Keratinocyte (primary cell): ENCODE measurements around the gene ZNFX1.

ENCODE experiments used
- EZH2 ChIP-seq: IDR thresholded peaks from one replicate; pipeline ENCODE4 v1.6.1; 2012; ENCODE audit warnings: inconsistent platforms, mild to moderate bottlenecking, low read length, moderate library complexity
- TF ChIP-seq, protein P1 (sequence below), 3 experiments: IDR thresholded peaks in 1 of 3; conservative IDR thresholded peaks in 1 of 3; optimal IDR thresholded peaks in 1 of 3; 2 replicates in 2 of 3; 3 replicates in 1 of 3; pipeline versions ENCODE3 to v1.5.1; 2011; ENCODE audit warnings: low read length in 3 of 3, mild to moderate bottlenecking in 3 of 3, moderate library complexity in 2 of 3, control low read depth in 1 of 3, inconsistent platforms in 1 of 3; ENCODE audit not compliant: insufficient read depth in 2 of 3; ENCODE audit errors: extremely low read depth in 1 of 3

DNA sequence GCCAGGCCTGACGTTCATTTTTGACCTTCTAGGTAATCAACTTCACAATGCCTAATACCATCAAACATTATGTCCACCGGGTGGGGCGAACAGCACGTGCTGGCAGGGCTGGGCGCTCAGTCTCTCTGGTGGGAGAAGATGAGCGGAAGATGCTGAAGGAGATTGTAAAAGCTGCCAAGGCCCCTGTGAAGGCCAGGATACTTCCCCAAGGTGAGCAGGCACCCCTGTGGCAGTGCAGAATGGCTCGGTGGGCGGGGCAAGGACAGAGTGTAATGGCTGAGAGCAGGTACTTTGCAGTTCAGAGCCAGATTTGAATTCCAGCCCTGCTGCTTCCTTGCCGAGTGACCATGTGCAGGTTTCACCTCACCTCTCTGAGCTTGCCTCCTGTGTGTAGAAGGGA is 41.6 kb downstream of the ZNFX1 start:
- TF ChIP-seq, protein P1, sequence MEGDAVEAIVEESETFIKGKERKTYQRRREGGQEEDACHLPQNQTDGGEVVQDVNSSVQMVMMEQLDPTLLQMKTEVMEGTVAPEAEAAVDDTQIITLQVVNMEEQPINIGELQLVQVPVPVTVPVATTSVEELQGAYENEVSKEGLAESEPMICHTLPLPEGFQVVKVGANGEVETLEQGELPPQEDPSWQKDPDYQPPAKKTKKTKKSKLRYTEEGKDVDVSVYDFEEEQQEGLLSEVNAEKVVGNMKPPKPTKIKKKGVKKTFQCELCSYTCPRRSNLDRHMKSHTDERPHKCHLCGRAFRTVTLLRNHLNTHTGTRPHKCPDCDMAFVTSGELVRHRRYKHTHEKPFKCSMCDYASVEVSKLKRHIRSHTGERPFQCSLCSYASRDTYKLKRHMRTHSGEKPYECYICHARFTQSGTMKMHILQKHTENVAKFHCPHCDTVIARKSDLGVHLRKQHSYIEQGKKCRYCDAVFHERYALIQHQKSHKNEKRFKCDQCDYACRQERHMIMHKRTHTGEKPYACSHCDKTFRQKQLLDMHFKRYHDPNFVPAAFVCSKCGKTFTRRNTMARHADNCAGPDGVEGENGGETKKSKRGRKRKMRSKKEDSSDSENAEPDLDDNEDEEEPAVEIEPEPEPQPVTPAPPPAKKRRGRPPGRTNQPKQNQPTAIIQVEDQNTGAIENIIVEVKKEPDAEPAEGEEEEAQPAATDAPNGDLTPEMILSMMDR (optimal IDR thresholded peaks at IDR 0.05 in 1 of 3, IDR thresholded peaks at IDR 0.05 in 1 of 3, conservative IDR thresholded peaks at IDR 0.05 in 1 of 3; ENCODE audit: extremely low read depth in 1 of 3, insufficient read depth in 2 of 3, low read length in 3 of 3) = no peak
- no peak for TF ChIP-seq EZH2
